OCI-LY7 (cell line): ENCODE measurements around the gene ANKRD36.
"Not testable (repeated sequence)": the region's sequence is repeated elsewhere in the genome, so short reads cannot be mapped to it uniquely, and the experiment has no call there.

Experiments
- EZH2phosphoT487 ChIP-seq: fragments of 200-600 bp; sonication (generic); IDR thresholded peaks from 2 replicates; pipeline ENCODE4 v1.6.1; 2018; ENCODE audit warnings: low read depth, borderline replicate concordance, mild to moderate bottlenecking, mixed run types, antibody characterized with exemption, low read length, moderate library complexity, mixed read lengths
- TF ChIP-seq, protein P1 (sequence below): fragments of 200-600 bp; sonication (generic); conservative IDR thresholded peaks from 2 replicates; pipeline ENCODE4 v1.5.1; 2014; ENCODE audit warnings: mild to moderate bottlenecking, antibody characterized with exemption, low read length, moderate library complexity, mixed read lengths

DNA sequence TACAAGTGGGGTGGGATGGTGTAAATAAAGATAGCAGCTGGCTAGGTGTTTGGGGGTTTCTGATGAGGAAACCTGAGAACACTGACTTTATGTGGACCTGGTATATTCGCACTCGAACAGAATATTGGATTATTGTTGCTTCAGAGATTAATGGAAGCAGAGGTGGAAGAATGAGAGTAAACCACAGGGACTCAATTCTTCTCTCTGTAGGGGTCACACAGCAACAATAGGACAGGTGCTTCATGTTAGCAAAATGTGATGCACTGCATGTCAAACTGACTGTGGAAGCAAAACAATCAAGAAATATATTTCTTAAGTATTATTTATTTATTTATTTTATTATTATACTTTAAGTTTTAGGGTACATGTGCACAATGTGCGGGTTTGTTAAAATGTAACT is 53.6 kb downstream of the ANKRD36 start:
- TF ChIP-seq, protein P1, sequence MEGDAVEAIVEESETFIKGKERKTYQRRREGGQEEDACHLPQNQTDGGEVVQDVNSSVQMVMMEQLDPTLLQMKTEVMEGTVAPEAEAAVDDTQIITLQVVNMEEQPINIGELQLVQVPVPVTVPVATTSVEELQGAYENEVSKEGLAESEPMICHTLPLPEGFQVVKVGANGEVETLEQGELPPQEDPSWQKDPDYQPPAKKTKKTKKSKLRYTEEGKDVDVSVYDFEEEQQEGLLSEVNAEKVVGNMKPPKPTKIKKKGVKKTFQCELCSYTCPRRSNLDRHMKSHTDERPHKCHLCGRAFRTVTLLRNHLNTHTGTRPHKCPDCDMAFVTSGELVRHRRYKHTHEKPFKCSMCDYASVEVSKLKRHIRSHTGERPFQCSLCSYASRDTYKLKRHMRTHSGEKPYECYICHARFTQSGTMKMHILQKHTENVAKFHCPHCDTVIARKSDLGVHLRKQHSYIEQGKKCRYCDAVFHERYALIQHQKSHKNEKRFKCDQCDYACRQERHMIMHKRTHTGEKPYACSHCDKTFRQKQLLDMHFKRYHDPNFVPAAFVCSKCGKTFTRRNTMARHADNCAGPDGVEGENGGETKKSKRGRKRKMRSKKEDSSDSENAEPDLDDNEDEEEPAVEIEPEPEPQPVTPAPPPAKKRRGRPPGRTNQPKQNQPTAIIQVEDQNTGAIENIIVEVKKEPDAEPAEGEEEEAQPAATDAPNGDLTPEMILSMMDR = not testable (repeated sequence)
- not testable (repeated sequence) for TF ChIP-seq EZH2phosphoT487
